ENCODE data around the gene E2F2.

- TF ChIP-seq POLR2A (IDR thresholded peaks at IDR 0.05; ENCODE audit: borderline replicate concordance, extremely low read depth, insufficient read depth, insufficient read length) (no peak), ZBTB33 (IDR thresholded peaks at IDR 0.05; ENCODE audit: extremely low read depth, insufficient replicate concordance, low read length) (no peak), CTCF (IDR thresholded peaks at IDR 0.05 in 2 of 3, conservative IDR thresholded peaks at IDR 0.05 in 1 of 3; ENCODE audit: borderline replicate concordance in 1 of 3, insufficient read depth in 1 of 3, low read depth in 2 of 3, low read length in 2 of 3) (no peak)
These were observed 57.8 kb downstream of the E2F2 start for GRCh38 chr1:23473037-23473800.

All from HCT116 (cell line).